Activated B cell treated with CpG ODN at 0.5 μM for 24 hours (primary cell): ENCODE measurements around the gene KRTAP3-1. TPM values are rescaled to one million over a fixed set of nuclear protein-coding genes. Genes with fewer than 3 reads are reported as not detected.
"Not testable (repeated sequence)": the region's sequence is repeated elsewhere in the genome, so short reads cannot be mapped to it uniquely, and the experiment has no call there.

Experiments used
- ATAC-seq: fragments of 200-7000 bp; cut with Tn5 transposase; one replicate; pipeline ENCODE4 v1.10.0; 2021; ENCODE audit warnings: low read depth, mild to moderate bottlenecking, moderate library complexity
- CTCF ChIA-PET: fragments of 350-600 bp; sonication (Branson Sonifier 250); formaldehyde crosslinking; loops from one replicate; lab custom pipeline; 2021; ENCODE audit warnings: antibody characterized with exemption; lab: Charles Lee
- POLR2A ChIA-PET: fragments of 350-600 bp; sonication (Branson Sonifier 250); formaldehyde crosslinking; loops from one replicate; lab custom pipeline; 2021; ENCODE audit warnings: antibody characterized with exemption; lab: Charles Lee
- DNase-seq: peaks from one replicate; pipeline ENCODE4 v3.0.0; 2022
- H3K27ac Mint-ChIP-seq: one replicate; pipeline ENCODE4 v1.8.0; 2020; ENCODE audit warnings: mixed read lengths
- H3K27me3 Mint-ChIP-seq: one replicate; pipeline ENCODE4 v1.8.0; 2021; ENCODE audit warnings: mixed read lengths
- H3K36me3 Mint-ChIP-seq: one replicate; pipeline ENCODE4 v1.8.0; 2021; ENCODE audit warnings: low read depth, mixed read lengths
- H3K4me1 Mint-ChIP-seq: one replicate; pipeline ENCODE4 v1.8.0; 2021; ENCODE audit warnings: mixed read lengths
- H3K4me3 Mint-ChIP-seq: one replicate; pipeline ENCODE4 v1.8.0; 2020; ENCODE audit warnings: mild to moderate bottlenecking, mixed read lengths
- H3K9me3 Mint-ChIP-seq: one replicate; pipeline ENCODE4 v1.8.0; 2020; ENCODE audit warnings: mixed read lengths
- intact Hi-C: fragments of 100-400 bp; cut with micrococcal nuclease; formaldehyde crosslinking; loops from one replicate; pipeline ENCODE4 v1.15.1; 2024
- total RNA-seq: library from RNA; stranded (reverse); gene quantifications from 2 replicates; pipeline ENCODE4 v1.2.3, GENCODE V29; 2022
- TF ChIP-seq, protein P1 (sequence below): fragments of 200-600 bp; IDR thresholded peaks from one replicate; pipeline ENCODE4 v1.8.0; 2022; ENCODE audit warnings: antibody characterized with exemption, mild to moderate bottlenecking

KRTAP3-1 gene
- total RNA-seq, 1 donor from 2014 or later = not detected

DNA sequence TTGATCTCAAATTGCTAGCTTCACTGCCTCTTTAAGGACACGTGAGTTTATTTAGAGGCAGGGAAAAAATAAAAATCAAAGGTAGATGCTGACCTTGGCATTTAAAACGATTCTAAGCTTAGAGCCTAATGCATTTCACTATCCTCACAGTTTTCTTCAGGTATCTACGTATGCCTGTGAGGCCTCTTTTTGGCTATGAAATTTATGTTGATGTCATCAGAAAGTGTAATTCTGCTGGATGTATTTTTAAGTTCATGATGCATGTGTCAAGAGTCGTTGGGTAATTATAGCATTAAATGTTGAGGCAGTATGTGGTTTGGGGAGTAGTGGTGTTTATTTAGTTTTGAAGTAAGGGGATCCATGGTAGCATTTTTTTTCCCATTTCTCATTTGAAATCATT, 5.0 kb downstream of the KRTAP3-1 start:
- no peaks in the 10 kb centered on the region for H3K9me3 Mint-ChIP-seq
- ATAC-seq = no peak
- TF ChIP-seq, protein P1, sequence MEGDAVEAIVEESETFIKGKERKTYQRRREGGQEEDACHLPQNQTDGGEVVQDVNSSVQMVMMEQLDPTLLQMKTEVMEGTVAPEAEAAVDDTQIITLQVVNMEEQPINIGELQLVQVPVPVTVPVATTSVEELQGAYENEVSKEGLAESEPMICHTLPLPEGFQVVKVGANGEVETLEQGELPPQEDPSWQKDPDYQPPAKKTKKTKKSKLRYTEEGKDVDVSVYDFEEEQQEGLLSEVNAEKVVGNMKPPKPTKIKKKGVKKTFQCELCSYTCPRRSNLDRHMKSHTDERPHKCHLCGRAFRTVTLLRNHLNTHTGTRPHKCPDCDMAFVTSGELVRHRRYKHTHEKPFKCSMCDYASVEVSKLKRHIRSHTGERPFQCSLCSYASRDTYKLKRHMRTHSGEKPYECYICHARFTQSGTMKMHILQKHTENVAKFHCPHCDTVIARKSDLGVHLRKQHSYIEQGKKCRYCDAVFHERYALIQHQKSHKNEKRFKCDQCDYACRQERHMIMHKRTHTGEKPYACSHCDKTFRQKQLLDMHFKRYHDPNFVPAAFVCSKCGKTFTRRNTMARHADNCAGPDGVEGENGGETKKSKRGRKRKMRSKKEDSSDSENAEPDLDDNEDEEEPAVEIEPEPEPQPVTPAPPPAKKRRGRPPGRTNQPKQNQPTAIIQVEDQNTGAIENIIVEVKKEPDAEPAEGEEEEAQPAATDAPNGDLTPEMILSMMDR = no peak
- intact Hi-C loops = no loop called here
- DNase-seq = no peak
- H3K4me1 Mint-ChIP-seq = no peaks in the 10 kb centered on the region
- H3K27ac Mint-ChIP-seq = no peak overlapping the region
- H3K36me3 Mint-ChIP-seq = no peaks in the 10 kb centered on the region
- H3K27me3 Mint-ChIP-seq = peaks cover 19% of the 10 kb centered on the region
- H3K4me3 Mint-ChIP-seq = no peak overlapping the region
- POLR2A ChIA-PET = interaction anchor here (0.5 kb wide), 1 partner anchor 194 kb away, joined by 5 read pairs; no protein-coding TSS in a partner anchor
- CTCF ChIA-PET = no interaction called here

GRCh38 chr17:41002814-41003213, 6.1 kb downstream of the KRTAP3-1 start:
- ATAC-seq (no peak), DNase-seq (no peak)
- Mint-ChIP-seq H3K27ac (no peak overlapping the region), H3K36me3 (no peaks in the 10 kb centered on the region), H3K9me3 (no peaks in the 10 kb centered on the region), H3K4me3 (no peak overlapping the region), H3K27me3 (peaks cover 25% of the 10 kb centered on the region), H3K4me1 (no peaks in the 10 kb centered on the region)
- POLR2A ChIA-PET = no interaction called here
- intact Hi-C loops = no loop called here
- TF ChIP-seq, protein P1 = no peak
- CTCF ChIA-PET = no interaction called here

- Mint-ChIP-seq H3K27me3 (peaks cover 34% of the 10 kb centered on the region), H3K9me3 (no peaks in the 10 kb centered on the region), H3K27ac (no peak overlapping the region), H3K4me3 (no peak overlapping the region), H3K36me3 (no peaks in the 10 kb centered on the region), H3K4me1 (no peaks in the 10 kb centered on the region)
- CTCF ChIA-PET = no interaction called here
- ATAC-seq (no peak), DNase-seq (no peak)
- POLR2A ChIA-PET = no interaction called here
- intact Hi-C loops = no loop called here
- TF ChIP-seq, protein P1 = no peak
Observed at GRCh38 chr17:41001795-41002194, 7.1 kb downstream of the KRTAP3-1 start.

DNA sequence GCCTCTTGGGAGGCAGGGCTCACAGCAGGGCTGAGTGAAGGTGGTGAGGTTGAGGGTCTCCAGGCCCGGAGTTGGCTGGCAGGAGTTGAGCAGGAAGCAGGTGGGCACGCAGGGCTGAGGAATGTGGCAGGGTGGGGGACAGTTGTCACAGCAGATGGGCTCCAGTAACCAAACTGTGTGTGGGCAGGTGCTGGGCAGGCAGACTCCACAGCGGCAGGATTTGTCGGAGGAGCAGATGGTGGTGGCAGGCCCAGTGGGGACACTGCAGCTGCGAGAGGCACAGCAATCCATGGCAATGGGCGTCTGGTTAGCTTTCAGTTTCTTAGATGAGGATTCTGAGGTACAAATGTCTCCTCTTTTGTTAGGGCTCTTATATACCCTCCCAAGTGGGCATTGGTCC, 9.4 kb downstream of the KRTAP3-1 start, which contains the start of gene KRTAP3-2:
Gene KRTAP3-2 (minus strand): TSS at position 344 of the 400 bp plus-strand sequence. CDS start 53 bp downstream, at position 291.
- H3K4me3 Mint-ChIP-seq, POLR2A ChIA-PET, ATAC-seq, H3K4me1 Mint-ChIP-seq, H3K36me3 Mint-ChIP-seq, CTCF ChIA-PET, DNase-seq, H3K27ac Mint-ChIP-seq, intact Hi-C loops, H3K9me3 Mint-ChIP-seq: not testable (repeated sequence)
- peaks cover 34% of the 10 kb centered on the region for H3K27me3 Mint-ChIP-seq

DNA sequence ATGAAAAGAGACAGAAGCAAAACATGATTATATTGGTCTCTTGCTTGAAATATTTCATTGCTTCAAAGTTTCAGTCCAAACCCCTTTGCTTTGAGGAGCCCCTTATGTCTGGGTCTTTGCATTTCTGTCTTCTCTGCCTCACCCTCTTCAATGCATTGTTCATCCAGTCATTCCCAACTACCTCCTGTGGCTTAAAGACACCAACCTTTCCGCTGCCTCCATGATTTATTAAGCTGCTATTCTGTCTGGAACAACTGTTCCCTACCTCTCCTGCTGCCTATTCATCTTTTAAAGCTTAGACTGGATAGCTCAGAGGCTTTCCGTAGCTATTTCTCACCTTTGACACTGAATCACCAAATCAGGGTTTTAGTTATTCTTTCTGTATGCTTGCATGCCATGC, 11.6 kb downstream of the KRTAP3-1 start:
- Mint-ChIP-seq H3K27me3 (peaks cover 42% of the 10 kb centered on the region), H3K9me3 (no peaks in the 10 kb centered on the region), H3K27ac (no peak overlapping the region), H3K4me1 (no peaks in the 10 kb centered on the region), H3K36me3 (no peaks in the 10 kb centered on the region), H3K4me3 (no peak overlapping the region)
- TF ChIP-seq, protein P1 = no peak
- DNase-seq (no peak), ATAC-seq (no peak)
- POLR2A ChIA-PET = no interaction called here
- intact Hi-C loops = no loop called here
- CTCF ChIA-PET = no interaction called here

DNA sequence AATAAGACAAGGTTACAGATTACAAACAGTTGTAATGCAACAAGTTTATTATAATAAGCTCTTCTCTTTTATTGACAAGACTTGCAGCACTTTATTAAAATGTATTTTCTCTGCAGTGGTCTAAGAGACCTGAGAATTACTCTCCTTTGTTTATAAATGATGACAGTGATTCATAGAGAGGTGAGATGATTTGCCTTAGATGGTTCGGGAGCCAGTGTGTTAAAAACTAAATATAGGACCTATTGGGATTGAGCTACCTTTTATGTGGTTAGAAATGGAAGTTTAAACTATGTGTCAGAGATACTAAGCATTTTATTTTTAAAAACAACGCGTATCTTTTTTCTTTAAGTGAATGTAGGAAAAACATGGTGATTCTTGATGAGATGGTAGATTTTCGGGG, 12.1 kb downstream of the KRTAP3-1 start:
- TF ChIP-seq, protein P1 = no peak
- Mint-ChIP-seq H3K4me1 (no peaks in the 10 kb centered on the region), H3K27me3 (peaks cover 46% of the 10 kb centered on the region), H3K9me3 (no peaks in the 10 kb centered on the region), H3K36me3 (no peaks in the 10 kb centered on the region), H3K4me3 (no peak overlapping the region), H3K27ac (no peak overlapping the region)
- ATAC-seq (no peak), DNase-seq (no peak)
- intact Hi-C loops = no loop called here
- ChIA-PET CTCF (no interaction called here), POLR2A (no interaction called here)
